Measurements from ENCODE around the gene TRPV6. TPM values are rescaled to one million over a fixed set of nuclear protein-coding genes. Genes with fewer than 3 reads are reported as not detected.

The TRPV6 gene
- total RNA-seq, 6 donors from 2014 or later: 0.23 to 1.5 (median 0.68) TPM

GRCh38 chr7:142914121-142914520, 28.6 kb upstream of the TRPV6 start:
- ATAC-seq (ENCODE audit: low FRiP score in 2 of 2): no peak
- H3K27ac ChIP-seq: no peak overlapping the region

GRCh38 chr7:142913566-142913965, 28.0 kb upstream of the TRPV6 start:
- 76 to 85% methylated on average over 2 of the region's 2 CpGs for WGBS, 2 donors

More at GRCh38 chr7:142914121-142914520, 28.6 kb upstream of the TRPV6 start:
- Histone ChIP-seq H3K36me3 (no peaks in the 10 kb centered on the region), H3K4me1 (peaks cover 0 to 4% (median 0%) of the 10 kb centered on the region in 4 donors), H3K27me3 (no peaks in the 10 kb centered on the region), H3K9me3 (no peaks in the 10 kb centered on the region), H3K4me3 (no peak overlapping the region)
- no peak for DNase-seq
- TF ChIP-seq CTCF (IDR thresholded peaks at IDR 0.05): no peak
- no peak for TF ChIP-seq POLR2AphosphoS5 (IDR thresholded peaks at IDR 0.05)
- TF ChIP-seq POLR2A (IDR thresholded peaks at IDR 0.05): no peak
- no peak for TF ChIP-seq EP300 (IDR thresholded peaks at IDR 0.05)
- 52 to 54% methylated on average over 1 of the region's 1 CpG for WGBS, 2 donors

GRCh38 chr7:142913051-142913450, 27.5 kb upstream of the TRPV6 start:
- 42 to 56% methylated on average over 3 of the region's 3 CpGs for WGBS, 2 donors
- no peak overlapping the region for H3K4me3 ChIP-seq
- DNase-seq (no peak), ATAC-seq (ENCODE audit: low FRiP score in 2 of 2) (peak in 1 of 2 donors; percentile 31)
- no peaks in the 10 kb centered on the region for H3K27me3 ChIP-seq
- H3K4me1 ChIP-seq: peaks cover 0 to 4% (median 0%) of the 10 kb centered on the region in 4 donors
- no peak overlapping the region for H3K27ac ChIP-seq
- H3K36me3 ChIP-seq: no peaks in the 10 kb centered on the region
- TF ChIP-seq CTCF (IDR thresholded peaks at IDR 0.05): no peak
- no peak for TF ChIP-seq EP300 (IDR thresholded peaks at IDR 0.05)
- no peak for TF ChIP-seq POLR2A (IDR thresholded peaks at IDR 0.05)
- no peak for TF ChIP-seq POLR2AphosphoS5 (IDR thresholded peaks at IDR 0.05)
- H3K9me3 ChIP-seq: no peaks in the 10 kb centered on the region

More at GRCh38 chr7:142913566-142913965, 28.0 kb upstream of the TRPV6 start:
- TF ChIP-seq POLR2A (IDR thresholded peaks at IDR 0.05) (no peak), POLR2AphosphoS5 (IDR thresholded peaks at IDR 0.05) (no peak), EP300 (IDR thresholded peaks at IDR 0.05) (no peak), CTCF (IDR thresholded peaks at IDR 0.05) (no peak)
- ATAC-seq (ENCODE audit: low FRiP score in 2 of 2) (no peak), DNase-seq (no peak)
- no peaks in the 10 kb centered on the region for H3K9me3 ChIP-seq
- H3K27ac ChIP-seq: no peak overlapping the region
- no peaks in the 10 kb centered on the region for H3K27me3 ChIP-seq
- H3K4me1 ChIP-seq: peaks cover 0 to 4% (median 0%) of the 10 kb centered on the region in 4 donors
- H3K36me3 ChIP-seq: no peaks in the 10 kb centered on the region
- H3K4me3 ChIP-seq: no peak overlapping the region

GRCh38 chr7:142910481-142910880, 24.9 kb upstream of the TRPV6 start:
- DNase-seq (no peak), ATAC-seq (ENCODE audit: low FRiP score in 2 of 2) (no peak)
- peaks cover 0 to 4% (median 0%) of the 10 kb centered on the region in 4 donors for H3K4me1 ChIP-seq
- no peak overlapping the region for H3K4me3 ChIP-seq
- H3K9me3 ChIP-seq: no peaks in the 10 kb centered on the region
- no peaks in the 10 kb centered on the region for H3K36me3 ChIP-seq
- no peak overlapping the region for H3K27ac ChIP-seq
- WGBS, 2 donors: 61 to 71% methylated on average over 2 of the region's 2 CpGs
- no peaks in the 10 kb centered on the region for H3K27me3 ChIP-seq
- no peak for TF ChIP-seq EP300 (IDR thresholded peaks at IDR 0.05)
- no peak for TF ChIP-seq CTCF (IDR thresholded peaks at IDR 0.05)
- no peak for TF ChIP-seq POLR2A (IDR thresholded peaks at IDR 0.05)
- TF ChIP-seq POLR2AphosphoS5 (IDR thresholded peaks at IDR 0.05): no peak

GRCh38 chr7:142910031-142910433, 24.5 kb upstream of the TRPV6 start:
- no peak for DNase-seq
- no peak for TF ChIP-seq CTCF (IDR thresholded peaks at IDR 0.05)
- TF ChIP-seq POLR2A (IDR thresholded peaks at IDR 0.05): no peak
- TF ChIP-seq POLR2AphosphoS5 (IDR thresholded peaks at IDR 0.05): no peak
- no peak for TF ChIP-seq EP300 (IDR thresholded peaks at IDR 0.05)
- 41 to 43% methylated on average over 2 of the region's 2 CpGs for WGBS, 2 donors
- Histone ChIP-seq H3K27ac (no peak overlapping the region), H3K27me3 (no peaks in the 10 kb centered on the region), H3K9me3 (no peaks in the 10 kb centered on the region), H3K4me1 (peaks cover 0 to 4% (median 0%) of the 10 kb centered on the region in 4 donors), H3K4me3 (no peak overlapping the region), H3K36me3 (no peaks in the 10 kb centered on the region)
- ATAC-seq (ENCODE audit: low FRiP score in 2 of 2): no peak
